Stimulated activated naive CD4-positive, alpha-beta T cell treated with Interleukin-2 at 50 U/mL for 16 hours (primary cell): ENCODE data around the gene CHIC2.

ENCODE experiments used
- DNase-seq: peaks from one replicate; lab custom pipeline; 2025; lab: John Stamatoyannopoulos, UW

Gene CHIC2

GRCh38 chr4:54005475-54005874, 58.9 kb downstream of the CHIC2 start:
- DNase-seq = no peak

GRCh38 chr4:54004463-54004862, 59.9 kb downstream of the CHIC2 start:
- DNase-seq = no peak

GRCh38 chr4:54001668-54002365, 62.6 kb downstream of the CHIC2 start:
- DNase-seq = no peak

GRCh38 chr4:53997898-53998297, 66.5 kb downstream of the CHIC2 start:
- no peak for DNase-seq

GRCh38 chr4:53994382-53995102, 69.9 kb downstream of the CHIC2 start:
- DNase-seq = no peak

GRCh38 chr4:53992785-53993184, 71.6 kb downstream of the CHIC2 start:
- no peak for DNase-seq

- DNase-seq = no peak
Measured at GRCh38 chr4:53991821-53992220, 72.6 kb downstream of the CHIC2 start.

- no peak for DNase-seq
Measured at GRCh38 chr4:53990641-53991040, 73.8 kb downstream of the CHIC2 start.

- DNase-seq = no peak
Measured at GRCh38 chr4:53987761-53988171, 76.6 kb downstream of the CHIC2 start.

GRCh38 chr4:53986062-53986461, 78.3 kb downstream of the CHIC2 start:
- DNase-seq = no peak

- DNase-seq = no peak
Measured at GRCh38 chr4:53981567-53981966, 82.8 kb downstream of the CHIC2 start.

- DNase-seq = no peak
Measured at GRCh38 chr4:53981066-53981465, 83.3 kb downstream of the CHIC2 start.

GRCh38 chr4:53974561-53974960, 89.8 kb downstream of the CHIC2 start:
- no peak for DNase-seq

- no peak for DNase-seq
Measured at GRCh38 chr4:53967986-53968385, 96.4 kb downstream of the CHIC2 start.

GRCh38 chr4:53963781-53964180, 100.6 kb downstream of the CHIC2 start:
- no peak for DNase-seq

- DNase-seq = no peak
Measured at GRCh38 chr4:53963336-53963735, 101.1 kb downstream of the CHIC2 start.

- no peak for DNase-seq
Measured at GRCh38 chr4:53962516-53963225, 101.7 kb downstream of the CHIC2 start.

- no peak for DNase-seq
Measured at GRCh38 chr4:53961351-53961750, 103.1 kb downstream of the CHIC2 start.

- DNase-seq = no peak
Measured at GRCh38 chr4:53960843-53961242, 103.6 kb downstream of the CHIC2 start.
